Endothelial cell (in vitro differentiated cells): Measurements from ENCODE around the gene KCNH2. TPM values are rescaled to one million over a fixed set of nuclear protein-coding genes. Genes with fewer than 3 reads are reported as not detected.
A peak's percentile ranks its signal among the peaks of the same experiment; 100 is the strongest.

Experiments
- DNase-seq: peaks from one replicate; pipeline ENCODE4 v3.0.0; 2021; ENCODE audit warnings: low spot score
- H3K27ac Mint-ChIP-seq: one replicate; pipeline ENCODE4 v1.8.0; 2021; ENCODE audit warnings: mixed read lengths, inconsistent platforms; ENCODE audit not compliant: unreplicated experiment
- H3K27me3 Mint-ChIP-seq: one replicate; pipeline ENCODE4 v1.8.0; 2021; ENCODE audit warnings: mild to moderate bottlenecking, moderate library complexity, mixed read lengths, inconsistent platforms; ENCODE audit not compliant: unreplicated experiment
- H3K36me3 Mint-ChIP-seq: one replicate; pipeline ENCODE4 v1.8.0; 2021; ENCODE audit warnings: mild to moderate bottlenecking, low read depth, mixed read lengths, inconsistent platforms; ENCODE audit not compliant: unreplicated experiment
- H3K4me1 Mint-ChIP-seq: one replicate; pipeline ENCODE4 v1.8.0; 2021; ENCODE audit warnings: mild to moderate bottlenecking, mixed read lengths, inconsistent platforms; ENCODE audit not compliant: unreplicated experiment
- H3K4me3 Mint-ChIP-seq: one replicate; pipeline ENCODE4 v1.8.0; 2021; ENCODE audit warnings: mild to moderate bottlenecking, mixed read lengths, inconsistent platforms; ENCODE audit not compliant: unreplicated experiment
- H3K9me3 Mint-ChIP-seq: one replicate; pipeline ENCODE4 v1.8.0; 2021; ENCODE audit warnings: mixed read lengths, inconsistent platforms; ENCODE audit not compliant: unreplicated experiment
- CTCF ChIP-seq: fragments of 200-600 bp; sonication (generic); IDR thresholded peaks from one replicate; pipeline ENCODE4 v1.5.0; 2021; ENCODE audit warnings: antibody characterized with exemption; ENCODE audit not compliant: unreplicated experiment
- total RNA-seq: library from RNA; stranded (reverse); fragmentation: NEBNext Ultra II Directional; extraction: Animal tissue kit (Norgen Biotek cat#: 25700); gene quantifications from one replicate; pipeline ENCODE4 v1.2.1, GENCODE V29; 2021; ENCODE audit not compliant: unreplicated experiment

The KCNH2 gene
- total RNA-seq, 1 donor from 2014 or later, result 3.4 TPM

- Mint-ChIP-seq H3K4me3 (no peak overlapping the region), H3K27me3 (peaks cover 12% of the 10 kb centered on the region), H3K36me3 (peaks cover 19% of the 10 kb centered on the region), H3K4me1 (peaks cover 19% of the 10 kb centered on the region), H3K27ac (no peak overlapping the region), H3K9me3 (peaks cover 7% of the 10 kb centered on the region)
- no peak for TF ChIP-seq CTCF
- DNase-seq, result no peak
These were observed 8.4 kb upstream of the KCNH2 start for GRCh38 chr7:150986556-150986955.

- H3K27me3 Mint-ChIP-seq, result peaks cover 13% of the 10 kb centered on the region
These were observed 8.0 kb upstream of the KCNH2 start for GRCh38 chr7:150986099-150986512.

GRCh38 chr7:150983893-150984368 lies 5.8 kb upstream of the KCNH2 start:
- no peak overlapping the region for H3K27ac Mint-ChIP-seq
- no peak overlapping the region for H3K4me3 Mint-ChIP-seq
- peak; percentile 55 for DNase-seq
- peaks cover 14% of the 10 kb centered on the region for H3K4me1 Mint-ChIP-seq
- no peak for TF ChIP-seq CTCF
- H3K9me3 Mint-ChIP-seq, result no peaks in the 10 kb centered on the region
- H3K36me3 Mint-ChIP-seq, result no peaks in the 10 kb centered on the region
- H3K27me3 Mint-ChIP-seq, result peaks cover 9% of the 10 kb centered on the region

More at GRCh38 chr7:150986099-150986512, 8.0 kb upstream of the KCNH2 start:
- Mint-ChIP-seq H3K9me3 (peaks cover 6% of the 10 kb centered on the region), H3K4me1 (peaks cover 19% of the 10 kb centered on the region), H3K36me3 (peaks cover 15% of the 10 kb centered on the region), H3K4me3 (no peak overlapping the region), H3K27ac (no peak overlapping the region)
- peak; percentile 64 for TF ChIP-seq CTCF
- DNase-seq, result peak; percentile 76

- peaks cover 13% of the 10 kb centered on the region for H3K27me3 Mint-ChIP-seq
These were observed 4.2 kb upstream of the KCNH2 start for GRCh38 chr7:150982351-150982750.

GRCh38 chr7:150981644-150982043 lies 3.5 kb upstream of the KCNH2 start:
- no peaks in the 10 kb centered on the region for H3K36me3 Mint-ChIP-seq
- H3K4me1 Mint-ChIP-seq, result peaks cover 16% of the 10 kb centered on the region
- H3K27ac Mint-ChIP-seq, result no peak overlapping the region
- DNase-seq, result no peak
- peak overlapping the region; percentile 17 for H3K4me3 Mint-ChIP-seq
- H3K27me3 Mint-ChIP-seq, result peaks cover 20% of the 10 kb centered on the region
- H3K9me3 Mint-ChIP-seq, result no peaks in the 10 kb centered on the region
- TF ChIP-seq CTCF, result no peak

More at GRCh38 chr7:150982351-150982750, 4.2 kb upstream of the KCNH2 start:
- no peak for TF ChIP-seq CTCF
- DNase-seq, result no peak
- Mint-ChIP-seq H3K4me1 (peaks cover 13% of the 10 kb centered on the region), H3K27ac (no peak overlapping the region), H3K4me3 (no peak overlapping the region), H3K36me3 (no peaks in the 10 kb centered on the region), H3K9me3 (no peaks in the 10 kb centered on the region)
